ES-I3 (cell line): Measurements from ENCODE around the gene TEX35.

Experiments used
- H3K36me3 ChIP-seq: 2 replicates; pipeline ENCODE4 v1.6.1; 2013; ENCODE audit warnings: mild to moderate bottlenecking, low read length, control low read depth, moderate library complexity; ENCODE audit not compliant: insufficient read depth
- H3K4me1 ChIP-seq: 2 replicates; pipeline ENCODE4 v1.6.1; 2013; ENCODE audit warnings: mild to moderate bottlenecking, control low read depth, low read length; ENCODE audit not compliant: insufficient read depth
- H3K9ac ChIP-seq: 2 replicates; pipeline ENCODE4 v1.6.1; 2013; ENCODE audit warnings: low read depth, mild to moderate bottlenecking, low read length, moderate library complexity
- H3K9me3 ChIP-seq: 2 replicates; pipeline ENCODE4 v1.6.1; 2013; ENCODE audit warnings: mild to moderate bottlenecking, low read length, moderate library complexity; ENCODE audit not compliant: control insufficient read depth, insufficient read depth

The TEX35 gene

DNA sequence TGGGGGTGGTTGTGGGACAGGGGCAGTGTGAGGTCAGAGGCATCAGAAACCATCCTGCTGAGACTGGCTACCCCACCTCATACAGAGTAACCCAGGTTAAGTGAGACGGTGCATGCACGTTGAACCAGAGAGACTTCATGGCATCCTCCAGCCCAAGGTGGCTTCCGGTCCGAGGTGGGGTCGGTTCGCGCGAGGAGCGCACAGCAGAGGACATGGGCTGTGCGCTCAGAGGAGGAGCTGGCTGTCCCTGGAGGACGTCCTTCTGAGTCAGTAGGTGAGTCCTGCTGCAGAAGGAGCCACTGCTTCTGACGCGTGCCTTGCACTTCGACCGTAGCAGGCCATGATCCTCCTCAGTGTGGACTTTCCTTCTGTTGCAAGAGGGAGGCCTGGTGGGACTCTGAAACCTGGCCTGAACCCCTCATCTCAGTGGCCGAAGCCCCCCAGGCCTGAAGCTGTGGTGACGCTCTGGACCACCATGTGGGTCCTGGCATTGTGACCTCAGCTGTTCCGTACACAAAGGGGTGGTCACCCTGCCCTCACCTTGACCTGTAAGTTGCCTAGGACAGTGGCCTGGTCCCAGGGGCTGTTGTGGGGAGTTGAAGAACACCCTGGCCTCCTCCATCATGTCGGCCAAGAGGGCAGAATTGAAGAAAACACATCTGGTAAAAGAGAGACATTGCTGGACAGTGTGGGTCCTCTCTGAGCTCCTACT, at the start of gene TEX35:
Gene TEX35, plus strand, starts transcription at position 544 of the 712 bp plus-strand sequence. Its CDS starts 80 bp downstream, at position 624.
- no peaks in the 10 kb centered on the region for H3K36me3 ChIP-seq
- no peaks in the 10 kb centered on the region for H3K4me1 ChIP-seq
- H3K9ac ChIP-seq, result no peak within 1 kb of the TSS
- no peaks in the 10 kb centered on the region for H3K9me3 ChIP-seq

DNA sequence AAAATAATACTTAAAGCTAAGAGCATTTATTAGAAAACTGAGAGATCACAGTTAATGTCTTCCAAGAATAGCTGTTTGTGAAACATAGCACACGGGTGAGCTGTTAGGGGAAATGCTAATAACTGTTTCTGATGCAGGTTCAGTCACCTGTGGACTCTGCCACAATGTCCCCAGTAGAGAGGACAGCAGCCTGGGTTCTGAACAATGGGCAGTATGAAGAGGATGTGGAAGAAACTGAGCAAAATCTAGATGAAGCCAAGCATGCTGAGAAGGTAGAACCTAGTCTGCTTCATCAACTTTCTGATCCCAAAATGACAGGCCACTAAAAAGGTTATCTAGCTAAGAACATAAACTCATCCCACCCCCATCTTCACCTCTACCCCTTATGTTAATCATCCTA, 48.8 kb upstream of the TEX35 start:
- Histone ChIP-seq H3K9me3 (no peaks in the 10 kb centered on the region; the same call in 1 of the 2 replicates), H3K9ac (no peak overlapping the region), H3K4me1 (no peaks in the 10 kb centered on the region), H3K36me3 (peaks cover 16% of the 10 kb centered on the region)

DNA sequence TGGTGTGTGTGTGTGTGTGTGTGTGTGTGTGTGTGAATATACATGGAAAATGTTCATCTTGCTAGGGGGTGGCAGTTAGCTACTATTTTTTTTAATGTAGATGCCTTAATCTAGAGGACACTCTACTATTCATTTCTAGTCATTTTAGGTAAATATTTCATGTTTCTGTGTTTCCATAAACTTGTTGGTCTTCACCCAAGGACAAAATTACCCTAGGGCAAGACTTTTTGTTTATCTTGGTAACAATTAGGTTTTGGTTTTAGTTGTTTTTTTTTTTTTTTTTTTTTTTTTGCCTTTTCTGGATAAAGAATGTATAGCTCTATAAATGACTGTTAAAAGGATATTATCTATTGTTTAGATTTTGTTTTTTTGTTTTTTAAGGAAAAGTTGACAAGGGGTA, 48.3 kb upstream of the TEX35 start:
- H3K4me1 ChIP-seq, result no peaks in the 10 kb centered on the region
- H3K9ac ChIP-seq, result no peak overlapping the region
- H3K9me3 ChIP-seq, result no peaks in the 10 kb centered on the region; the same call in 1 of the 2 replicates
- H3K36me3 ChIP-seq, result peaks cover 16% of the 10 kb centered on the region

DNA sequence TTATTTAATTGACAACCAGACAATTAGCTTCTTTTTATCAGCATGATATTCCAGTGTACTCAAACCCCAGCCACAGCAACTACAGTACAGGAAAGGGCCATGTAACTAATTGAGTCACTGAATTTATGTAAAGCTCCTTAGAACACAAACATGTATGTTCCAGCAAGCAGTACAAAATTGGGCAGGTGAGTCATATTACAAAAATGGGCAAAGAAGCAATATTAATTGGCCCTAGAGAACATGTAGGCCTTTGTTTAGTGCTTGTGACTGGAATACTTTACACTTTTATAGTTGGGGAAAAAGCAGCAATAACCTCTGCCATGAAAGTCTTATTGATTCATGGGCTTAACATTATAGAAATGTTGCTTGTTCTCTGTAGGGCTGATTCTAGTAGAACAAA, 47.9 kb upstream of the TEX35 start:
- H3K4me1 ChIP-seq, result no peaks in the 10 kb centered on the region
- H3K36me3 ChIP-seq, result peaks cover 16% of the 10 kb centered on the region
- H3K9me3 ChIP-seq, result no peaks in the 10 kb centered on the region; the same call in 1 of the 2 replicates
- no peak overlapping the region for H3K9ac ChIP-seq

DNA sequence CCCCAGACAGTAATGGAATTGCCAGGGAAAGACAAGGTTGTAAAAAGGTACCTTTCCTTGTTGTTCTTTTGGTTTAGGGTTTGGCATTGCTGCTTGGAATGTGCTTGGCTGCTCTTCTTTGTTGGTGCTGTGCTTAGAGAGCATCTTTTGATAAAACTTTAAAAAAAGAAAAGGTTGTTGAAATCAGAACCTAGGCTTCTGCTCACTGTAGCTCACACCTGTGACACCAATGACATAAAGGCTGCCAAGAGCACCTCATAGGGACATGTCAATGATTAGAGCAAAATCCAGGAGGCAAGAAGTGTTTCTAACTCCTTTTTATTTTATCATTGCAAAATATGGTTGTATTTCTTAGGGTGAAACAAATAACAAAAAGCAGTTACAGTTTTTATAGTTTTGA, 45.1 kb upstream of the TEX35 start:
- peaks cover 16% of the 10 kb centered on the region for H3K36me3 ChIP-seq
- no peaks in the 10 kb centered on the region for H3K4me1 ChIP-seq
- H3K9me3 ChIP-seq, result no peaks in the 10 kb centered on the region; the same call in 1 of the 2 replicates
- no peak overlapping the region for H3K9ac ChIP-seq

DNA sequence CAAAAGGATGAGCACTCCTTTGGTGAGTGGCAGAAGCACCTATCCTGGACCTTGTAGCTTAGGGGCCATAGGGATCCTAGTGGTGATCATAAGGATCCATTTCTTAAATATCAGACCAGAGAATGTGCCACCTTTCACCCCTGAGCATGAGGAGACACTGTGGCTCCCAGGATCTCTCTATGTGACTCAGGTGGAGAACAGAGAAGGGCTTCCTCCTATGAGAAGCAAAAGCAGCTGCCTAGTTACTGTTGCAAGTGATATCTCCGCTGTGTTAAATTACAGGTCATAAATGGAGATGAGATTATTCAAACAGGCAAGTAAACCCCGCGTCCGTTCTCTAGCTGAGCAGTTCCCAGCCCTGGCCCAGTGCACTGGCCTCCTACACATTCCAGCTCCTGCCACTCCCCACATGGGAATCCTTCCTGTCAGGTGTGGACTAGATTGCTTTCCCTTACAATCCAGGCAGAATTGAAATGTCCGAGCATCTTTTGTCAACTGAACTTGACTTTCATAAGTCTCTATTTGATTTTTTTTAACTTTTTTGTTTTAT, 42.4 kb upstream of the TEX35 start:
- Histone ChIP-seq H3K36me3 (peaks cover 27% of the 10 kb centered on the region), H3K9ac (no peak overlapping the region), H3K4me1 (no peaks in the 10 kb centered on the region), H3K9me3 (no peaks in the 10 kb centered on the region; the same call in 1 of the 2 replicates)

DNA sequence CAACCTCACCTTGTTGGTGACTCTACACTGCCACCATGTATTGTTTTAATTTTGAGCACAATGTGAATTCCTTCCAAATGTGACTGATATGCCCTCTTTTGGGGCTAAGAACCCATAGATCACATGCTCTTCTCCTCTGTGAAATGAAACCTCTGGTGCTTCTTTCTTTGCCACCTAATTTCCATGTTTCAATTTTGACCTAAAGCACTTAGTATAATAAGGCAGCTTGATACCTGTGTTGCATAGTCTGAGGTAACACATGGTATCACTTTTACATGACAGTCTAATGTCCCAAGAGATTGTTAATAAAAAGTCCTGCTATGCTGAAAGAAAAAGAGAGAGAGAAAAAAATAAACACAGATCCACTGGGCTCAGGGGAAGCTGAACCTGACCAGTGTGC, 40.4 kb upstream of the TEX35 start:
- H3K9me3 ChIP-seq, result no peaks in the 10 kb centered on the region; the same call in 1 of the 2 replicates
- H3K36me3 ChIP-seq, result peaks cover 11% of the 10 kb centered on the region; the same call in 1 of the 2 replicates
- H3K9ac ChIP-seq, result no peak overlapping the region
- peaks cover 4% of the 10 kb centered on the region; the same call in 1 of the 2 replicates for H3K4me1 ChIP-seq

DNA sequence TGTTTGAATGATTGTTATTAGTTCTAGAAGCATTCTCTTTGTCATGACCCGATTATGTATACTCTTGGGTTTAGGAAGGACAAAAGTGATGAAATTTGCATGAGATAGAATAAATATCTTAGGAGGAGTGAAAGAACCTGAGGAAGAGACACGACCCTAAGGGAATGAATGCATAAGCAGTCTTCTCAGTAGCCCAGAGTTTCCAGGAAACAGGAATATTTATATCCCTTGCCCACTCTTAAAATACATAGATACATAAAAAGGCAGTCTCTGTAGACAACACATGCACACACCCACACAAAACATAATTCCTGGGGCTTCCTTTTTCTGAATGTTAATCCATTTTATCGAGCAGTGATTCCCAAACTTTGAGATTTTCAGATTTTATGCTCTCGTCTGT, 35.5 kb upstream of the TEX35 start:
- peaks cover 4% of the 10 kb centered on the region; the same call in 1 of the 2 replicates for H3K4me1 ChIP-seq
- H3K9ac ChIP-seq, result no peak overlapping the region
- H3K9me3 ChIP-seq, result no peaks in the 10 kb centered on the region
- peaks cover 13% of the 10 kb centered on the region; the same call in 1 of the 2 replicates for H3K36me3 ChIP-seq

DNA sequence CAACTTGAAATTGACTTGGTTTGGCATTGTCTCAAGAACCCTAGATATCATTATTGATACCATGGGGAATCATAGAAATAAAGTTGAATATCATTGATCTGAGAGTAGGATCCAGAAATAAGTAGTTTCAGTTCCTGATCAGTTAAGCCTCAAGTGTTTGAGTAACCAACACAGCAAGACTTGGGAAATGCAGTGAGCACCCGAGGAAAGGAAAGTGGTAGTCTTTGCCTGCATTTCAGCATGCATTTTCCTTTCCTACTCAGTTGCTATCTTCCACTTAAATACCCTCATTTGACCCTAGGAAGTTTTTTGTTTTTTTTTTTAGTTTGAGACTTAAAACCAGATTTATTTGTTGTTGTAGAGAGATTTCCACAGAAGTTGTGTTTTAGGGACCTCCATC, 35.1 kb upstream of the TEX35 start:
- Histone ChIP-seq H3K36me3 (peaks cover 13% of the 10 kb centered on the region; the same call in 1 of the 2 replicates), H3K9me3 (no peaks in the 10 kb centered on the region), H3K4me1 (peaks cover 4% of the 10 kb centered on the region; the same call in 1 of the 2 replicates), H3K9ac (no peak overlapping the region)

DNA sequence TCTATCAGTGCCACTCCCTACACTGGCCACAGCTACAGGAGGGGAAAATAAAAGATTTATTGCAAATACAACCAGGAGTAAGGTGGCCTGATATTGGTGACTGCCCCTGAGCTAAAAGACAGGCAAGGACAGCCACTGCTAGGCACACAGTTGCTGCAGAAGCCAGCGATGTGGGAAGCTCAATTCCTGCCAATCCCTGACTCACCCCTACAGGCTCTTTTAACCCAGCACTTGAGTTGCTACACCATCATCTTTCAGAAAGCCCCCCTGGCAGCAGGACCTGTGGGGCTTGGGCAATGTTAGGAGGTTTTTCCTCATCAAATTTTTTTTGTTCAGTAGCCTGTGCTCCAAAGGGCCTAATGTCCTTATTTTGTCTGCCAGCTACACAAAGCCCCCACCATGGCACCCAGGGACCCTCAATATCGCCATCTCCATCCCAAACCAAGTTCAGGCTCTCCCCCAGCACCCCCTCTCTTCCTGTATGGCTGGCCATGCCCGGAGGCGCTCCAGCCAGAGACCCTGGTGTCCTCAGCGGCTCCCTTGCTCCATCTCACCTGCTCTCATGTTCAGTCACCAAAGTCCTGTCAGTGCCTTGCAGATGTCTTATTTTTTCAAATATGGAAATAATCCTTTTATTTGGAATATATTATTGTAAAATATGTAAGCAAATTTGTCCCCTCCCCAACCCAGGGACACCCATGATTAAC, 29.5 kb upstream of the TEX35 start:
- Histone ChIP-seq H3K4me1 (no peaks in the 10 kb centered on the region), H3K9ac (no peak overlapping the region), H3K9me3 (no peaks in the 10 kb centered on the region), H3K36me3 (peaks cover 2% of the 10 kb centered on the region; the same call in 1 of the 2 replicates)

DNA sequence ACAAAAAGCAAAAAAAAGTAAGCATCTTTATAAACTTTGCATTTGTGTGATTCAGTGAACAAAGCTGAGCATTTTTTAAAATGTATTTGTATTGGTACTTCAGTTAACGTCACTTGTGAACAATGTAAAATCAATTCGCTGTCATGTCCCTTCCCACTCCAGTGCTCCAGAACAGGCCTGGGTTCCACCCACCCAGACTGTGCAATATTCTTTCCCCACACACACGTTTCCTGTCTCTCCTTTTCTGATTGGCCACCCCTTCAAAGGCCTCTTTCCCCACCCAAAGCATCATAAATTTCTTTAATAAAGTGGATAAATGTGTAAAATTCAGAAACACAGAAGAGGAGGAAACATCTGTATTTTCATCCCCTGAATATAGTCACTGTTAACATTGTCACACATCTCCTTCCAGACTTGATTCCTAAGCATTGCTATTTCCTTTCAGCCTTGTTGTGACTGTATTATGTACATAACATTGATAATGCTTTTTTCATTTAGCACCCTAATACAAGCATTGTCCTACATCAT, 28.1 kb upstream of the TEX35 start:
- Histone ChIP-seq H3K4me1 (no peaks in the 10 kb centered on the region), H3K9ac (no peak overlapping the region), H3K36me3 (peaks cover 2% of the 10 kb centered on the region; the same call in 1 of the 2 replicates), H3K9me3 (no peaks in the 10 kb centered on the region)

DNA sequence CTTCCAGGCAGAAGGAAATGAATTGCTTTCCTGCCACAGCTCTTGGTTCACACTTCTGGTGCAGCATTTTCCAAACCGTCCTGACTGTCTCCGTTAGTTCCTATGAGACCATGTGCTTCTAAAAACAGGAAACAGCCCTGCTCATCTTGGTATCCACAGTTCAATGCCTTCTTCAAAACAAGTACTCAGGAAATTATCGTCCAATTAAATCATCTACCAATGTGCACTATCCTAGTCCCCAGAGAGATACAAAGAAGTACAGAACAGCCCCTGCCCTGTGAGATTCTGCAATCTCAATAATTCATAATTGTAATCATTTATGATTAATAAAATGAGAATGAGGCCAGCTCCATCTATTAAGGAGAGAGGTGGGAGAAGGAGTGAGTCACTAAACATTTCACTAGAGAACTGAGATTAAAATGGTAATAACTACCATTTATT, 27.3 kb upstream of the TEX35 start:
- Histone ChIP-seq H3K9ac (no peak overlapping the region), H3K36me3 (no peaks in the 10 kb centered on the region), H3K9me3 (no peaks in the 10 kb centered on the region), H3K4me1 (no peaks in the 10 kb centered on the region)

DNA sequence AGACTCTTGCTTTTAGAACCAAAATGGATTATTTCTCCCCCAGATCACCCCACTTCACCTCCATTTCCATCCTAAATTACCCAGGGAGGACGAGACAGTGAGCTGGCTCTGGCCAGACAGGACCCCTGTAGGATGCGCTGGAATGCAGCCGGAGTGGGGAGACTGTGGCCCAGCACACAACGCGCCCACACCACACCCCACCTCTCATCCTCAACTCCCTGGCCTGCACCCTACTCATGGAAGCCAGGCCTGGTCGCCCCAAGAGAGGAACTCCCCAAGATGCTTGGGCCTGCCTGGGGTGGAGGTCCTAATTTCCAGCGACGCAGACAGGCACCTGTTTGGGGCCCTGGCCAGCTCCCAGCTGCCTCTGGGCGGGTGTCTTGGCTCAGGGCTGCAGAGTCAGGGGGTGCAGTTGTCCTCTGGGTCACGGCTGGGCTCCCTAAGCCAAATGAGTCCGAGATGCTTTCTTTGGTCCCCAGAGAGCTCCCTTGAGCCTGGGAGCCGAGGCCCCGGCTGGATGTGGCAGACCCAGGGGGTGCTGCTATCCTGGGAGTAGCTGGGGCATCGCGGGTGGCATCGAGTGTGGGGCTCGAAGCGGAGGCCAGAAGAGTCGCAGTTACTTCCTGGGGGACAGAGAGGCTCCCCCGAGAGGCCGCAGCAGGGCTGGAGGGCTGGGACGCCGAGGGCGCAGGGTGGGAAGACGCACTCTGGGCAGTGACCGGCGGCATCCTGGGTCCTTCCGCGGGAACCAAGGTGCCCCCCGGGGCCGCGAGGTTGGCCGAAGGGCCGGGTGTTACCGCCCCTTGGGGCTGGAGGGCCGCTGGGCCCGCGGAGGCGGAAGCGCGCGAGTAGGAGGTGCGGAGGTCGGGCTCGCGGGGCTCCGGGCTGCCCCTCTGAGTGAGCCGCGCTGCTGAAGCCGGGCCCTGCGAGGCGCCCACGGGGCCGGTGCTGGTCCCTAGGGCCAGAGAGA, 26.5 kb upstream of the TEX35 start:
- H3K9ac ChIP-seq, result no peak overlapping the region

More for the DNA sequence above, 26.5 kb upstream of the TEX35 start:
- Histone ChIP-seq H3K36me3 (no peaks in the 10 kb centered on the region), H3K4me1 (no peaks in the 10 kb centered on the region), H3K9me3 (no peaks in the 10 kb centered on the region)
